ENCODE results near the gene MIER3. TPM values are rescaled to one million over a fixed set of nuclear protein-coding genes. Genes with fewer than 3 reads are reported as not detected.

MIER3 gene
- total and polyA plus RNA-seq, 9 of the 15 experiments (the other 6 are each of a cell fraction or from before 2014, with no cell fraction given), result 4.1 to 29.3 (median 13.0) TPM

GRCh38 chr5:56909294-56910209 lies 42.4 kb downstream of the MIER3 start, which contains the start of gene SETD9 (continued):
- TF ChIP-seq JUN (IDR thresholded peaks at IDR 0.05; ENCODE audit: borderline replicate concordance, low read depth, low read length) (0 out of 2 replicates have a peak, but pooled peaks have one; percentile 4), JUN (CRISPR knock-in tag; IDR thresholded peaks at IDR 0.05; ENCODE audit: borderline replicate concordance) (no peak), NR1H2 (CRISPR knock-in tag; IDR thresholded peaks at IDR 0.05) (no peak), PCBP2 (IDR thresholded peaks at IDR 0.05; ENCODE audit: low read depth, low read length, poor library complexity, severe bottlenecking) (no peak), RBM15 (IDR thresholded peaks at IDR 0.05; ENCODE audit: insufficient read depth, low read length) (no peak), FIP1L1 (IDR thresholded peaks at IDR 0.05; ENCODE audit: low read depth, low read length, poor library complexity, severe bottlenecking) (peak; percentile 54), ZNF766 (CRISPR knock-in tag; conservative IDR thresholded peaks at IDR 0.05) (no peak), ZNF518B (CRISPR knock-in tag; IDR thresholded peaks at IDR 0.05) (no peak), ZNF592 (IDR thresholded peaks at IDR 0.05) (no peak; the same call in 1 of the 2 replicates), NONO (IDR thresholded peaks at IDR 0.05; ENCODE audit: low read depth in 2 of 2, low read length in 1 of 2) (peak in 1 of 2 experiments; percentile 89; a peak in 2 of 4 replicates), SMC3 (conservative IDR thresholded peaks at IDR 0.05; ENCODE audit: insufficient read depth, low read depth, low read length) (no peak), SMAD3 (CRISPR knock-in tag; conservative IDR thresholded peaks at IDR 0.05) (0 out of 2 replicates have a peak, but pooled peaks have one; percentile 14), MTA3 (IDR thresholded peaks at IDR 0.05; ENCODE audit: borderline replicate concordance) (no peak; the same call in none of the 2 replicates), ILK (tag; IDR thresholded peaks at IDR 0.05; ENCODE audit: borderline replicate concordance, low read depth) (no peak), NFRKB (IDR thresholded peaks at IDR 0.05; ENCODE audit: low read depth) (no peak), HEY1 (CRISPR knock-in tag; IDR thresholded peaks at IDR 0.05; ENCODE audit: borderline replicate concordance) (no peak), CAMTA2 (CRISPR knock-in tag; conservative IDR thresholded peaks at IDR 0.05) (no peak)
